Stimulated activated naive CD8-positive, alpha-beta T cell treated with anti-CD3 and anti-CD28 coated beads, Interleukin-15, amount 100 ng/mL, for 72 hours (primary cell): ENCODE results near the gene TAS1R1.

ENCODE experiments used
- ATAC-seq: fragments of 150-1000 bp; cut with Tn5 transposase; 2 replicates; pipeline ENCODE4 v1.10.0; 2021; ENCODE audit warnings: mild to moderate bottlenecking, moderate library complexity
- DNase-seq, 2 donors: peaks; one replicate each; pipeline ENCODE4 v3.0.0; 2021 to 2022
- H3K27ac Mint-ChIP-seq, 2 donors: one replicate each; pipeline ENCODE4 v1.8.0; 2022; ENCODE audit warnings: mild to moderate bottlenecking in 2 of 2, mixed read lengths in 2 of 2, moderate library complexity in 2 of 2
- H3K27me3 Mint-ChIP-seq: one replicate; pipeline ENCODE4 v1.8.0; 2022; ENCODE audit warnings: mixed read lengths
- H3K4me1 Mint-ChIP-seq: one replicate; pipeline ENCODE4 v1.8.0; 2022; ENCODE audit warnings: mild to moderate bottlenecking, mixed read lengths
- H3K4me3 Mint-ChIP-seq, 2 donors: one replicate each; pipeline ENCODE4 v1.8.0; 2022; ENCODE audit warnings: mild to moderate bottlenecking in 2 of 2, mixed read lengths in 2 of 2, moderate library complexity in 1 of 2
- H3K9me3 Mint-ChIP-seq, 2 donors: one replicate each; pipeline ENCODE4 v1.8.0; 2022; ENCODE audit warnings: mixed read lengths in 2 of 2

The TAS1R1 gene

GRCh38 chr1:6513320-6513801, 41.7 kb upstream of the TAS1R1 start:
- H3K4me1 Mint-ChIP-seq: no peaks in the 10 kb centered on the region

GRCh38 chr1:6515771-6516170, 39.3 kb upstream of the TAS1R1 start:
- no peak overlapping the region for H3K27ac Mint-ChIP-seq
- no peaks in the 10 kb centered on the region for H3K9me3 Mint-ChIP-seq
- ATAC-seq: no peak
- DNase-seq: no peak
- H3K4me1 Mint-ChIP-seq: no peaks in the 10 kb centered on the region
- H3K27me3 Mint-ChIP-seq: no peaks in the 10 kb centered on the region
- H3K4me3 Mint-ChIP-seq: no peak overlapping the region

More at GRCh38 chr1:6513320-6513801, 41.7 kb upstream of the TAS1R1 start:
- DNase-seq (no peak), ATAC-seq (no peak)
- H3K27ac Mint-ChIP-seq: peak overlapping the region in 1 of 2 donors; percentile 63
- no peak overlapping the region for H3K4me3 Mint-ChIP-seq
- H3K27me3 Mint-ChIP-seq: no peaks in the 10 kb centered on the region
- no peaks in the 10 kb centered on the region for H3K9me3 Mint-ChIP-seq

DNA sequence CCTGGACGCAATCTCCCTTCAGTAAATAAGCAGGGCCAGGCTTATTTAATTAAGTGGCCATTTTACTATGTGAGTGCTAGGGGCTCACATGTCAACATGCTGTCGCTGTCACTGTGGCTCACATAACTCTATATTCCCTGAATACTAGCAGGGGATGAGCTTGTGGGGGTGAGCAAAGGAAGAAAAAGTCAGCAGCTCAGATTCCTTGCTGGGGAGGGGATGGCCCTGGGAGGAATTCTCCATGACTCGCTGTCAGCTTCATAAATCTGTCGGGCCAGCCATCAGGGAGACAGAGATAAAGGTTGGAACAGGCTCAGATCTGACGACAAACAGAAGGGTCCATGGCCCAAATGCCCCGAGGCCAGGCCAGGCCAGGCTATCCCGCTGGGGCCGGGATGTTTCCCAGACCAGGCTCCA, 37.7 kb upstream of the TAS1R1 start:
- H3K4me1 Mint-ChIP-seq: no peaks in the 10 kb centered on the region
- no peak overlapping the region for H3K4me3 Mint-ChIP-seq
- ATAC-seq: no peak
- no peaks in the 10 kb centered on the region for H3K27me3 Mint-ChIP-seq
- no peaks in the 10 kb centered on the region for H3K9me3 Mint-ChIP-seq
- no peak overlapping the region for H3K27ac Mint-ChIP-seq
- DNase-seq: no peak

DNA sequence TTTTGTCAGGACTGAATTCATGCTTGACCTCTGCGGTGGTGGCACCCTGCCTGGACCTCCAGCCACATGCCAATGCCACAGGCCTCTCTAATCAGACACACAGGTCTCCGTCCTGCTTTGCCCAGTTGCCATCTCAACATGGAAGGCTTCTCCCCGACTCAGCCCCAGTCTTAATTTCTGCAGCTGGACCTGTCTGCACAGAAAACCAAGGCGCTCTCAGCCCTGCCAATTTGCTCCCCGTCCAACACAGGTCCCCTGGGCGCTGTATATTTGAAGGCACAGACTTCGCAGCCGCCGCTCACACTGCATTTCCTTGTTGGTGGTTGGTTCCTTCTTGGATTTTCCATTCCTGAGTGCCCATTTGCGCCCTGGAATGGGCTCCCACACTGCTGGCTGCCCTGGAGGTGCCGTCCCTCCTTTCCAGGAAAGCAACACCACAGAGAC, 35.6 kb upstream of the TAS1R1 start:
- Mint-ChIP-seq H3K27me3 (no peaks in the 10 kb centered on the region), H3K4me1 (no peaks in the 10 kb centered on the region), H3K9me3 (no peaks in the 10 kb centered on the region), H3K27ac (peak overlapping the region in 1 of 2 donors; percentile 68), H3K4me3 (no peak overlapping the region)
- DNase-seq: no peak
- ATAC-seq: no peak

DNA sequence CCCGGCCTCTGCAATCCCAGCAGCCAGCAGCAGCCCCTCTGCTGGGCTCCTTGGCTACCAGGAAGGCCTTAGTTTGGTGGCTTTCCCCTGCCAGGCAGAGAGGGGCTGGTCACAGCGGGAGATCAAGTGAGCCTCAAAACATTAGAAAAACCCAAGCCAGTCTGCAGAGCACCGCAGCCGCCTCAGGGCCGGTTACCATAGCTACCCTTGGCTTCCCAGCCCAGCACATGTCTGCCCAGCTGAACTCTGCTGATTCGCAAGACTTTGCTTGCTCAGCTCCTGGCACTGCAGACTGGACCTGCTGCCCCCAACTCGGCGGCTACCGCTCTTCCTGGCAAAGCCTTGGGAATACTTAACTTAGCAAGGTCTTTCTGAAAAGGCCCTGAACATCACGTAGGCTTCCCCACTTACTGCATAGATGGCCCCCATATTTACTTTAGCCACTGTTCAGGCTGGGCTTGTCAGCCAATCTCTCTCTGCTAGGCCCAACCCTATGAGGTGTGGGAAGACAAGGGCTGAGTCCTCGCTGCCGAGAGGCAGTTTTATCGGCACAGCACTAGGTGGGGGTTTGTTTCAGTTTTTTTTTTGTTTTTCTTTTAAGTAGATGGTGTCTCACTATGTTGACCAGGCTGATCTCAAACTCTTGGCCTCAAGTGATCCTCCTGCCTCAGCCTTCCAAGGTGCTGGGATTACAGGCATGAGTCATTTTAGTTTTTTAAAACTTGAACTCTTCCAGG, 35.0 kb upstream of the TAS1R1 start:
- Mint-ChIP-seq H3K9me3 (no peaks in the 10 kb centered on the region), H3K4me3 (no peak overlapping the region), H3K27ac (peak overlapping the region in 1 of 2 donors; percentile 68), H3K4me1 (no peaks in the 10 kb centered on the region), H3K27me3 (no peaks in the 10 kb centered on the region)
- no peak for DNase-seq
- no peak for ATAC-seq

DNA sequence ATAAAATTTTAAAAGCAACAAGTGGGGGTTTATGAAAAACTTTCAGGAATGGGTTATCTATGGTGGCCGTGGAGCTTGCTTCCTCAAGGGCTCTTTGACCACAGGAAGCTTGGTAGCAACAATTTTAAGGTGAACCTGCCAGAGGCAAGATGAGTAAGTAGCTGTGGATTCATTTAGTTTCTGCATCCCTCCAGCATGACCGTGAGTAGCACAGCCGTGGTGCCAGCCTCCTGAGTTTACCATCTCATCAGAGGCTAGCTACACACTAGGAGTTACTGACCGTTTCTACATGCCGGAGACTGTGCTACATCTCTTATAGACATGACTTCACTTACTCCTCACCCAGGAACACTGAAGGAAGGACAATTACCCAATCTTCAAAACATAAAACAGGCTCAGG, 33.6 kb upstream of the TAS1R1 start:
- Mint-ChIP-seq H3K27ac (no peak overlapping the region), H3K4me3 (no peak overlapping the region), H3K9me3 (no peaks in the 10 kb centered on the region), H3K27me3 (no peaks in the 10 kb centered on the region), H3K4me1 (no peaks in the 10 kb centered on the region)
- DNase-seq: no peak
- ATAC-seq: no peak

GRCh38 chr1:6523566-6523965, 31.5 kb upstream of the TAS1R1 start:
- Mint-ChIP-seq H3K4me1 (no peaks in the 10 kb centered on the region), H3K27me3 (no peaks in the 10 kb centered on the region), H3K27ac (no peak overlapping the region), H3K9me3 (no peaks in the 10 kb centered on the region), H3K4me3 (no peak overlapping the region)
- no peak for ATAC-seq
- no peak for DNase-seq

GRCh38 chr1:6526316-6526715, 28.8 kb upstream of the TAS1R1 start:
- DNase-seq (no peak), ATAC-seq (no peak)
- H3K9me3 Mint-ChIP-seq: no peaks in the 10 kb centered on the region
- no peak overlapping the region for H3K4me3 Mint-ChIP-seq
- H3K27ac Mint-ChIP-seq: peak overlapping the region in 1 of 2 donors; percentile 31
- no peaks in the 10 kb centered on the region for H3K27me3 Mint-ChIP-seq
- no peaks in the 10 kb centered on the region for H3K4me1 Mint-ChIP-seq

DNA sequence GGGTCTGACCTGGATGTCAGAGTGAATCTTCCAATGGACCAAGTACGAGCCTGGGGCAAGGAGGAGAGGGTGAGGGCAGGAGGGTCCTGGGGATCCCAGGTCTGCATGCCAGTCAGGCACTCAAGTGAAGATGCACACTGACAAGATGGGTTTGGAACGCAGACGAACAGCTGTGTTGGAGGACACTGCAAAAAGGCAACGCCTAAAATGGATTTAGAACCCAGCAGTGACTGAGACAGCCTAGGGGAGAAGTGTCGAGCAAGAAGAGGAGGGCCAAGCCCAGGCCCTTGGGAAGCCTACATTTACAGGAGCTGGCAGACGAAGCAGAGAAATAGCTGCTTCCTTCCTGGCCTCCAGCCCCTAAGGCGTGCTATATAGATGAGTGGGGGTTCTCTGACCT, 26.6 kb upstream of the TAS1R1 start:
- H3K27ac Mint-ChIP-seq: no peak overlapping the region
- DNase-seq: no peak
- no peak for ATAC-seq
- no peaks in the 10 kb centered on the region for H3K9me3 Mint-ChIP-seq
- H3K27me3 Mint-ChIP-seq: no peaks in the 10 kb centered on the region
- H3K4me3 Mint-ChIP-seq: no peak overlapping the region
- no peaks in the 10 kb centered on the region for H3K4me1 Mint-ChIP-seq

GRCh38 chr1:6530504-6531160, 24.5 kb upstream of the TAS1R1 start:
- ATAC-seq: no peak
- Mint-ChIP-seq H3K4me3 (no peak overlapping the region), H3K27me3 (no peaks in the 10 kb centered on the region), H3K4me1 (no peaks in the 10 kb centered on the region), H3K9me3 (no peaks in the 10 kb centered on the region), H3K27ac (no peak overlapping the region)
- no peak for DNase-seq

DNA sequence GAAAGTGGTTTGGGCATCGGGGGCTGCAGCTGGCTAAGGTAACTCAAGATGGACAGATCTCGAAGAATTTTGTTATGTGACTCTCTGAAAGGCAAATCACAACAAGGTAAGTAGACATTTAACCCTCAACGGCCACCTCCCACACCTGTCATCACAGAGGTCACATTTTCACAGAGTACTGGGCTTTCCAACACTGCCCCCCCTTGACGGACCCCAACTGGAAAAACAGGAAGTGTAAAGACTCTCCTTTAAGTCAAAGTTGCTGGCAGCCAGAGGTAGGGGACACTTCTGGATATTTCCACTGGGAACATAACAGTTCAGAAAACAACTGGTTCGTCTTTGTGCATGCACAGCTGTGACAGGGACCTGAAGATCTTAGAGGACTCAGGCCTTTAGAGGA, 23.1 kb upstream of the TAS1R1 start:
- H3K9me3 Mint-ChIP-seq: no peaks in the 10 kb centered on the region
- no peak for ATAC-seq
- H3K4me3 Mint-ChIP-seq: no peak overlapping the region
- no peaks in the 10 kb centered on the region for H3K4me1 Mint-ChIP-seq
- no peak overlapping the region for H3K27ac Mint-ChIP-seq
- DNase-seq: no peak
- no peaks in the 10 kb centered on the region for H3K27me3 Mint-ChIP-seq

GRCh38 chr1:6534248-6534822, 20.8 kb upstream of the TAS1R1 start:
- Mint-ChIP-seq H3K4me3 (no peak overlapping the region), H3K27ac (peak overlapping the region in 1 of 2 donors; percentile 34), H3K9me3 (no peaks in the 10 kb centered on the region), H3K27me3 (no peaks in the 10 kb centered on the region), H3K4me1 (no peaks in the 10 kb centered on the region)
- DNase-seq (no peak), ATAC-seq (no peak)

- Mint-ChIP-seq H3K9me3 (no peaks in the 10 kb centered on the region), H3K27me3 (no peaks in the 10 kb centered on the region), H3K4me1 (no peaks in the 10 kb centered on the region), H3K27ac (peak overlapping the region; percentile 20 to 63), H3K4me3 (no peak overlapping the region)
- ATAC-seq (no peak), DNase-seq (no peak)
Observed at GRCh38 chr1:6535214-6535613, 19.9 kb upstream of the TAS1R1 start.

DNA sequence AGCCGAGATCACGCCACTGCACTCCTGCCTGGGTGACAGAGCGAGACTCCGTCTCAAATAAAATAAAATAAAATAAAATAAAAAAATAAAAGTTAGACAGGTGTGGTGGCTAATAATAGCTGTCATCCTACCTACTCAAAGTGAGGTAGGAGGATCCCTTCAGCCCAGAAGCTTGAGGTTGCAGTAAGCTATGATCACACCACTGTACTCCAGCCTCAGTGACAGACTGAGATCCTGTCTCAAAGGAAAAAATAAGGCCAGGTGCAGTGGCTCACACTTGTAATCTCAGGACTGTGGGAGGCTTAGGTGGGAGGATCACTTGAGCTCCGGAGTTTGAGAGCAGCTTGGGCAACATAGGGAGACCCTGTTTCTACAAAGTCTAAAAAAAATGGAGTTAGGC, 18.8 kb upstream of the TAS1R1 start:
- H3K27me3 Mint-ChIP-seq: no peaks in the 10 kb centered on the region
- no peaks in the 10 kb centered on the region for H3K9me3 Mint-ChIP-seq
- no peaks in the 10 kb centered on the region for H3K4me1 Mint-ChIP-seq
- DNase-seq (no peak), ATAC-seq (no peak)
- H3K27ac Mint-ChIP-seq: no peak overlapping the region
- no peak overlapping the region for H3K4me3 Mint-ChIP-seq

DNA sequence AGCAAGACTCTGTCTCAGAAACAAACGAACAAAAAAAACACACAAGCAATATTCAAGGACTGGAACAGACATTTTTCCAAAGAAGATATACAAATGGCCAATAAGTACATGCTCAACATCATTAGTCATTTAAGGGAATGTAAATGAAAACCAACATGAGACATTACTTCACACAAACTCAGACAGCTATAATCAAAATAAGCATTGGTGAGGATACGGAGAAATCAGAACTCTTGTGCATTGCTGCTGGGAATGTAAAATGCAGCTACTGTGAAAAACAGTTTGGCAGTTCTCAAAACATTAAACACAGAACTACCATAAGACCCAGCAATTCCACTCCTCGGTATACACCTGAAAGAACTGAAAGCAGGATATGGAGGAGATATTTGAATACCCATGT, 16.2 kb upstream of the TAS1R1 start:
- DNase-seq: no peak
- Mint-ChIP-seq H3K4me1 (no peaks in the 10 kb centered on the region), H3K27me3 (no peaks in the 10 kb centered on the region), H3K27ac (no peak overlapping the region), H3K4me3 (no peak overlapping the region), H3K9me3 (no peaks in the 10 kb centered on the region)
- no peak for ATAC-seq

DNA sequence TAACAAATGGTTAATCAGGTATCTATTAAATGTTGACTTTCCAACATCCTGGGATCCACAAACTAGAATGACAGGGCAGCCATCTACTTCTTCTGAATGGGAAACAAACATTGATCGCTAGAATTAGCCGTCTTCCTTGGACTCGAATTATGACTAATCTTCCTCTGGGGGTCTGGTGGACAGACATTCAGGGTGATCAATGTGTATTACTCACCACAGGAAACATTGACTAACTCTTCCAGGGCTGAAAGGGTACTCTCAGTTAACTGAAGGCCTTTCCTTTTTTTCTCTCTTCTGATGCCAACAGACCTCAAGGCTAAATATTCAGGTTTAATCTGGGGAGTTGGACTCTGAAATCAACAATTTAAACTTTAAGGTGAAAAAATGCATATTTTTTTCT, 10.3 kb upstream of the TAS1R1 start:
- Mint-ChIP-seq H3K4me1 (peaks cover 23% of the 10 kb centered on the region), H3K27me3 (no peaks in the 10 kb centered on the region), H3K27ac (peak overlapping the region in 1 of 2 donors; percentile 55), H3K9me3 (no peaks in the 10 kb centered on the region), H3K4me3 (no peak overlapping the region)
- DNase-seq (no peak), ATAC-seq (peak; percentile 50)
